Measurements from ENCODE around the gene NPFFR1.
A peak's percentile ranks its signal among the peaks of the same experiment; 100 is the strongest.

The NPFFR1 gene

GRCh38 chr10:70315276-70315675 lies 31.5 kb upstream of the NPFFR1 start:
- DNase-seq, result no peak

- no peak for DNase-seq
These were observed 29.2 kb upstream of the NPFFR1 start for GRCh38 chr10:70312972-70313371.

- no peak for DNase-seq
These were observed 28.4 kb upstream of the NPFFR1 start for GRCh38 chr10:70312249-70312648.

GRCh38 chr10:70311698-70312097 lies 27.9 kb upstream of the NPFFR1 start:
- DNase-seq, result no peak

- no peak for DNase-seq
These were observed 25.9 kb upstream of the NPFFR1 start for GRCh38 chr10:70309661-70310060.

- no peak for DNase-seq
These were observed 24.6 kb upstream of the NPFFR1 start for GRCh38 chr10:70308121-70309060.

GRCh38 chr10:70306886-70307520 lies 23.2 kb upstream of the NPFFR1 start:
- DNase-seq, result no peak

GRCh38 chr10:70306181-70306705 lies 22.4 kb upstream of the NPFFR1 start:
- peak in 1 of 2 donors; percentile 36 for DNase-seq

GRCh38 chr10:70303730-70304129 lies 19.9 kb upstream of the NPFFR1 start:
- no peak for DNase-seq

- peak; percentile 77 to 94 for DNase-seq
These were observed 18.5 kb upstream of the NPFFR1 start for GRCh38 chr10:70302292-70302691.

GRCh38 chr10:70300908-70301597 lies 17.2 kb upstream of the NPFFR1 start:
- DNase-seq, result no peak

- no peak for DNase-seq
These were observed 16.7 kb upstream of the NPFFR1 start for GRCh38 chr10:70300461-70300860.

- no peak for DNase-seq
These were observed 16.1 kb upstream of the NPFFR1 start for GRCh38 chr10:70299876-70300275.

- no peak for DNase-seq
These were observed 14.6 kb upstream of the NPFFR1 start for GRCh38 chr10:70298393-70298792.

- no peak for DNase-seq
These were observed 13.4 kb upstream of the NPFFR1 start for GRCh38 chr10:70297224-70297623.

GRCh38 chr10:70296406-70296899 lies 12.6 kb upstream of the NPFFR1 start:
- peak; percentile 41 to 59 for DNase-seq

GRCh38 chr10:70295926-70296325 lies 12.1 kb upstream of the NPFFR1 start:
- DNase-seq, result peak; percentile 54 to 59

- no peak for DNase-seq
These were observed 11.5 kb upstream of the NPFFR1 start for GRCh38 chr10:70295321-70295720.

GRCh38 chr10:70293169-70293843 lies 9.5 kb upstream of the NPFFR1 start:
- DNase-seq, result no peak

GRCh38 chr10:70292004-70292403 lies 8.2 kb upstream of the NPFFR1 start:
- DNase-seq, result no peak

- no peak for DNase-seq
These were observed 5.9 kb upstream of the NPFFR1 start for GRCh38 chr10:70289739-70290138.

GRCh38 chr10:70286616-70287015 lies 2.8 kb upstream of the NPFFR1 start:
- no peak for DNase-seq

Measured in inflammatory macrophage (primary cell).